Measurements from ENCODE around the gene TTC24. TPM values are rescaled to one million over a fixed set of nuclear protein-coding genes. Genes with fewer than 3 reads are reported as not detected.
A peak's percentile ranks its signal among the peaks of the same experiment; 100 is the strongest.
"Not testable (repeated sequence)": the region's sequence is repeated elsewhere in the genome, so short reads cannot be mapped to it uniquely, and the experiment has no call there.

The TTC24 gene
- total and polyA plus RNA-seq, 9 donors: 0.12 to 0.15 TPM; not detected in 7

GRCh38 chr1:156583821-156584622 is 4.5 kb downstream of the TTC24 start:
- peak; percentile 54 to 82 (median 61) for DNase-seq
- intact Hi-C loops (cut with DNase I): loop anchor here in 1 of 4 donors (2.0 to 10.0 kb wide), 3 partner anchors 19 to 72 kb away; no protein-coding TSS in a partner anchor
- Histone ChIP-seq H3K4me3 (no peak overlapping the region), H3K9me3 (no peaks in the 10 kb centered on the region), H3K27me3 (no peaks in the 10 kb centered on the region), H3K27ac (no peak overlapping the region), H3K4me1 (ENCODE audit: insufficient read depth) (no peaks in the 10 kb centered on the region), H3K36me3 (no peaks in the 10 kb centered on the region)
- TF ChIP-seq POLR2A (IDR thresholded peaks at IDR 0.05): no peak
- TF ChIP-seq EP300 (IDR thresholded peaks at IDR 0.05): no peak
- TF ChIP-seq CTCF (IDR thresholded peaks at IDR 0.05): peak; percentile 65 to 93 (median 79)
- 50 to 52% (median 51%) methylated on average over 20 of the region's 20 CpGs for WGBS, 3 donors

GRCh38 chr1:156584813-156585212 is 5.3 kb downstream of the TTC24 start:
- intact Hi-C loops (cut with DNase I): loop anchor here in 2 of 4 donors (2.0 to 10.0 kb wide), 4 partner anchors 18 to 123 kb away; no protein-coding TSS in a partner anchor
- 40 to 43% (median 40%) methylated on average over 11 of the region's 11 CpGs for whole genome bisulfite sequencing, 3 donors
- H3K27ac ChIP-seq: no peak overlapping the region
- DNase-seq: no peak
- H3K9me3 ChIP-seq: no peaks in the 10 kb centered on the region
- H3K4me1 ChIP-seq (ENCODE audit: insufficient read depth): no peaks in the 10 kb centered on the region
- no peak overlapping the region for H3K4me3 ChIP-seq
- H3K36me3 ChIP-seq: no peaks in the 10 kb centered on the region
- H3K27me3 ChIP-seq: no peaks in the 10 kb centered on the region
- TF ChIP-seq POLR2A (IDR thresholded peaks at IDR 0.05) (no peak), EP300 (IDR thresholded peaks at IDR 0.05) (no peak), CTCF (IDR thresholded peaks at IDR 0.05) (no peak)

GRCh38 chr1:156586323-156586722 is 6.8 kb downstream of the TTC24 start:
- H3K36me3 ChIP-seq: no peaks in the 10 kb centered on the region
- no peak overlapping the region for H3K4me3 ChIP-seq
- TF ChIP-seq POLR2A (IDR thresholded peaks at IDR 0.05) (no peak), CTCF (IDR thresholded peaks at IDR 0.05) (no peak), EP300 (IDR thresholded peaks at IDR 0.05) (no peak)
- no peaks in the 10 kb centered on the region for H3K9me3 ChIP-seq
- intact Hi-C loops (cut with DNase I): loop anchor here in 2 of 4 donors (5.0 to 10.0 kb wide), 2 partner anchors 68 to 124 kb away; no protein-coding TSS in a partner anchor
- no peaks in the 10 kb centered on the region for H3K4me1 ChIP-seq (ENCODE audit: insufficient read depth)
- WGBS, 3 donors: 67 to 70% (median 68%) methylated on average over 4 of the region's 4 CpGs
- H3K27me3 ChIP-seq: no peaks in the 10 kb centered on the region
- no peak overlapping the region for H3K27ac ChIP-seq
- DNase-seq: no peak

- 89 to 91% (median 90%) methylated on average over 3 of the region's 3 CpGs for WGBS, 3 donors
- H3K4me1 ChIP-seq (ENCODE audit: insufficient read depth): no peaks in the 10 kb centered on the region
- no peak for DNase-seq
- no peak for TF ChIP-seq EP300 (IDR thresholded peaks at IDR 0.05)
- TF ChIP-seq CTCF (IDR thresholded peaks at IDR 0.05): no peak
- TF ChIP-seq POLR2A (IDR thresholded peaks at IDR 0.05): no peak
- H3K4me3 ChIP-seq: no peak overlapping the region
- H3K27ac ChIP-seq: no peak overlapping the region
- intact Hi-C loops (cut with DNase I): loop anchor here in 2 of 4 donors (5.0 to 10.0 kb wide), 2 partner anchors 68 to 125 kb away; no protein-coding TSS in a partner anchor
- no peaks in the 10 kb centered on the region for H3K36me3 ChIP-seq
- H3K9me3 ChIP-seq: no peaks in the 10 kb centered on the region
- H3K27me3 ChIP-seq: no peaks in the 10 kb centered on the region
Observed at GRCh38 chr1:156586892-156587477, 7.5 kb downstream of the TTC24 start.

- not testable (repeated sequence) for H3K36me3 ChIP-seq; H3K27ac ChIP-seq; H3K4me3 ChIP-seq; H3K9me3 ChIP-seq; DNase-seq; H3K4me1 ChIP-seq (ENCODE audit: insufficient read depth); H3K27me3 ChIP-seq
- 81 to 92% (median 83%) methylated on average over 8 of the region's 8 CpGs for WGBS, 3 donors
- intact Hi-C loops (cut with DNase I): loop anchor here in 2 of 4 donors (5.0 to 10.0 kb wide), 2 partner anchors 67 to 126 kb away; no protein-coding TSS in a partner anchor
Observed at GRCh38 chr1:156587927-156588326, 8.4 kb downstream of the TTC24 start.
